Fibroblast of villous mesenchyme (primary cell): ENCODE measurements around the gene COX4I1. TPM values are rescaled to one million over a fixed set of nuclear protein-coding genes. Genes with fewer than 3 reads are reported as not detected.

Source experiments
- DNase-seq: peaks from one replicate; pipeline ENCODE4 v3.0.0-alpha.2; 2010; ENCODE audit warnings: low read depth
- H3K4me3 ChIP-seq: 2 replicates; pipeline ENCODE4 v1.5.1; 2011; ENCODE audit warnings: low read depth, mild to moderate bottlenecking, low read length
- total RNA-seq: library from RNA; depleted of rRNA; stranded (reverse); fragments of >200 nt; gene quantifications from 2 replicates; pipeline ENCODE4 v1.2.3, GENCODE V29; 2012
- TF ChIP-seq, protein P1 (sequence below): IDR thresholded peaks from 2 replicates; pipeline ENCODE4 v1.5.1; 2012; ENCODE audit warnings: low read depth, mild to moderate bottlenecking, low read length; ENCODE audit not compliant: insufficient read depth

The COX4I1 gene
- total RNA-seq, 1 donor, result 258 TPM

DNA sequence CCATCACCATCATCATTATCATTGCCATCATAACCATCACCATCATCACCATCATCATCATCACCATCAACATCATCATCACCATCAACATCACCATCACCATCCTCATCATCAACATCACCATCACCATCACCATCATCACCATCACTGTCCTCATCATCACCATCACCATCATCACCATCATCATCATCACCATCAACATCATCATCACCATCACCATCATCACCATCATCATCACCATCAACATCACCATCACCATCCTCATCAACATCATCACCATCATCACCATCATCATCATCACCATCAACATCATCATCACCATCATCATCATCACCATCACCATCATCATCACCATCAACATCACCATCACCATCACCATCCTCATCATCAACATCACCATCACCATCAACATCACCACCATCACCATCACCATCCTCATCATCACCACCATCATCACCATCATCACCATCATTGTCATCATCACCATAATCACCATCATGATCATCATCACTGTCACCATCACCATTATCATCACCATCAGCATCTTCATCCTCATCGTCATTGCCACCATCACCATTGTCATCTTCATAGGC lies 23.9 kb downstream of the COX4I1 start:
- DNase-seq, result no peak
- TF ChIP-seq, protein P1, sequence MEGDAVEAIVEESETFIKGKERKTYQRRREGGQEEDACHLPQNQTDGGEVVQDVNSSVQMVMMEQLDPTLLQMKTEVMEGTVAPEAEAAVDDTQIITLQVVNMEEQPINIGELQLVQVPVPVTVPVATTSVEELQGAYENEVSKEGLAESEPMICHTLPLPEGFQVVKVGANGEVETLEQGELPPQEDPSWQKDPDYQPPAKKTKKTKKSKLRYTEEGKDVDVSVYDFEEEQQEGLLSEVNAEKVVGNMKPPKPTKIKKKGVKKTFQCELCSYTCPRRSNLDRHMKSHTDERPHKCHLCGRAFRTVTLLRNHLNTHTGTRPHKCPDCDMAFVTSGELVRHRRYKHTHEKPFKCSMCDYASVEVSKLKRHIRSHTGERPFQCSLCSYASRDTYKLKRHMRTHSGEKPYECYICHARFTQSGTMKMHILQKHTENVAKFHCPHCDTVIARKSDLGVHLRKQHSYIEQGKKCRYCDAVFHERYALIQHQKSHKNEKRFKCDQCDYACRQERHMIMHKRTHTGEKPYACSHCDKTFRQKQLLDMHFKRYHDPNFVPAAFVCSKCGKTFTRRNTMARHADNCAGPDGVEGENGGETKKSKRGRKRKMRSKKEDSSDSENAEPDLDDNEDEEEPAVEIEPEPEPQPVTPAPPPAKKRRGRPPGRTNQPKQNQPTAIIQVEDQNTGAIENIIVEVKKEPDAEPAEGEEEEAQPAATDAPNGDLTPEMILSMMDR, result no peak
- H3K4me3 ChIP-seq, result no peak overlapping the region

DNA sequence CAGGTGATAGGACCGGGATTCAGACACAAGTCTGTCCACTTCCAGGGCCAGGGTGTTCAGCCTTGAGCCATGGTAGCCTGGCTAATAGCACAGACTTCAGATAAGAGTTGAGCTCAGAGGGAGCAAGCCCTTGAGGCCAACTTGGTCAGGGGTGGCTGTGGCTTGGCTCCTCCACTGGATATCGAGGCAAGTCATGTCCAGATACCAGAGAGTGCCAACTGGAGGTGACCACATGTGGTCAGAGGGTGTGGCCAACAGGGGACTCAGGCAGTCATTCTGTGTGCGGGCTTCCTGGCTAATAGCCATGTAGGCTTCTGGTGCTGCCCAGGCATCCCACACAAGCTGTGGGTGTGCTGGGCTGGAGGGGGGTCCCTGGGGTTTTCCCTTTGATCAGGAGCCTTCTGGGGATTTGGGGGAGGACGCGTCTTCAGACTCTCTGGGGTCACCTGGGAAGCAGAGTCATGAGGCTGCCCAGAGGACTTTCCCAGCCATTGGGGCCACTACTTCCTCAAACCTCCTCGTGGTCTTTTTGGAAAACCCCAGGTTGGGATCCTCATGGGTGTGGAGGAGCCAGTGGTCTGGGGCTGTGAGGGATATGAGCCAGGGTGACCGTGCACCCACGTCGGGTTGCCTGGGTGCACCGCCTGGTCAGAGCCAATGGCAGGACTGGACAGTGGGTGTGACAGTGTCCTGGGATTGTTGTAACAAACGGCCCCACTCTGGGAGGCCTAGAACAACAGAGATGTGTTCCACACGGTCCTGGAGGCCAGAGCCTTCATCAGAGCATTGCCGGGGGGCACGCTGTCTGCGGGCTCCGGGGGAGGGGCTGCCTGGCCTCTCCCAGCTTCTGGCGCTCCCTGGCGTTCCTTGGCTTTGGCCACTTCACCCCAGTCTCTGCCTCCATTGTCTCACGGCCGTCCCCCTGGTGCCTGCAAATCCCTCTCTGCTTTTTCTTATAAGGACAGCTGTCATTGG lies 25.0 kb downstream of the COX4I1 start:
- no peak for DNase-seq
- no peak overlapping the region for H3K4me3 ChIP-seq
- TF ChIP-seq, protein P1, result no peak

DNA sequence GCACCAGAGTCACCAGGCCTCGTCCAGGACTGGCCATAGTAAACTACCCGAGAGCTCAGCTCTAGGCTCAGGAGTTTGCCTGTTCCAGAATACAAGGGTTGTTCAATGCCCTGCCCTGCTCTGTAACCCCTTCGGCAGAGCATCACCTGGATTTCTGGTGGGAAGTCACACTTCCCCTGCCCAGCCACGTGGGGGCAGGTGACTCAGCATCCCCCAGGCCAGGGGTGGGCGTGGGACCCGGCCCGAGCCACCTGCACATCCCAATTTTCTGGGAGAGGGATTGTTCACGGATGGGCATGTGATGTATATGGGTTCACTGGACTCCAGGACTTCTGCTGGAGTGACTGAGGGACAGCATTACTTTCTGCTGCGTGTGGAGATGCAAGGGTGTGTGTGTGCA lies 25.8 kb downstream of the COX4I1 start:
- DNase-seq, result no peak
- TF ChIP-seq, protein P1, result no peak
- H3K4me3 ChIP-seq, result no peak overlapping the region

DNA sequence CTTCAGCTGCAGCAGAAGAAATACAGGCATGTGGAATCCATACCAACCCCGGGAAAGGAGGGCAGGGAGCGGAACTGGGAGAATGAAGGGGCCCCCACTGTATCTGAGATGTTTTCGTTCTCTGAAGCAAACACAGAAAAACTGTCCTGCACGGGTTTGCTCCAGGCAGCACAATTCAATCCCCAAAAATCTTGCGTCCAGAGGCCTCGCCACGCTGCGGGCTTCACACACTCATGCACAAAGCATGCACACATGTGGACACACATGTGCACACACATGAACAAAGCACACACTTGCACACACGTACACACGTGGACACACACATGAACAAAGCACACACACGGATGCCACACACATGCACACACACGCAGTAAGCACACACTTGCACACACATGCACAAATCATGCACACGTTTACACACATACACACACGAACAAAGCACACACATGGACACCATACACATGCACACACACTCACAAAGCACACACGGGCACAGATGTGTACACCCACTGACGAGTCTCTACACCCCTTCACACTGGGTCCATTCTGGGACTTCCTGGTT lies 27.3 kb downstream of the COX4I1 start:
- DNase-seq, result no peak
- TF ChIP-seq, protein P1, result no peak
- H3K4me3 ChIP-seq, result no peak overlapping the region

DNA sequence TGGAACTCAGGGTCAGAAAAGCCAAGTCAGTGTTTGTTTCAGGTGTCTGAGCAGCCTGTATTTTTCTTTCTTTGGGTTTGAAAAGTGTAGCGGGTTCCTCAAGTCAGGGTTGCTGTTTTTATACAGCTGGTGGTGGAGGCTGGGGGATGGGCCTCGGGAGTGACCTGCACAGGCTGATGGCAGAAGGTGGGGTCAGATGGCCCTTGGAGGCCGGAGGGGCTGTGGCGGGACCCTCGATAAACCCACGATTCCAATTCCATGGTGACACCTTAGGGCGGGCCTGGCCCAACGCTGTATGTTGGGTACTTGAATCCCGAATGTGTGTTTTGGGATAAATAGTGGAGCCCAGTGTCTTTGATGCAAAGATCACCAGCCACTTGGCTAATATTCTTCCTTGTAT lies 28.7 kb downstream of the COX4I1 start:
- no peak for DNase-seq

DNA sequence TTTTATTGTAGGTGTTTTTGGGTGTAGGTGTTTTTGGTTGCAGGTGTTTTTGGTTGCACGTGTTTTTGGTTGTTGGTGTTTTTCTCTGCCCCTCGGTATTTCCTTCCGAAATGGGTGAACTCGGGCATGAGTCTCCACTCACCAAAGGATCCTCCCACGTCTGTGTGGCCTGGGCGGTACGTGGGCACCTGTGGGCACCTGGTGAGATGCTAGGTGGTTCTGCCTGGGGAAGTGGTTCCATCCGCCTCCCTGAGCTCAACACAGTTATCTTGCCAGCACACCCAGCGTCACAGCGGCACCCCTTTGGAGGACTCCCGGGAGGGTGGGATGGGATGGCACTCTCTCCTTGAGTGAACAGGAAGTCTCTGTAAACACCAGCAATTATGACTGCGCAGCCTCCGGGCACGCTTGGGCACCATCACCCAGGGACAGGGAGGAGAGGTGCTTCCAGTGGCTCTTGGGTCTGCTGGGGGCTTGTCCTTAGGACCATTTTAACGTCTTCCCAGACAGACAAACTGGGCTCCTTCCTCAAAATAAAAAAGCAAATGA lies 29.8 kb downstream of the COX4I1 start:
- DNase-seq, result no peak
- TF ChIP-seq, protein P1, result no peak
- H3K4me3 ChIP-seq, result no peak overlapping the region

More for the DNA sequence above, 28.7 kb downstream of the COX4I1 start:
- H3K4me3 ChIP-seq, result no peak overlapping the region
- TF ChIP-seq, protein P1, result no peak
